ELR (cell line): ENCODE measurements around the gene FGF9.

Experiments used
- DNase-seq: peaks from one replicate; pipeline ENCODE4 v3.0.0-alpha.2; 2015; ENCODE audit warnings: low read depth

Gene FGF9

GRCh38 chr13:21710163-21710562, 39.3 kb downstream of the FGF9 start:
- DNase-seq = no peak

GRCh38 chr13:21717817-21718216, 46.9 kb downstream of the FGF9 start:
- DNase-seq = no peak

- no peak for DNase-seq
Observed at GRCh38 chr13:21719463-21719862, 48.6 kb downstream of the FGF9 start.

- no peak for DNase-seq
Observed at GRCh38 chr13:21723807-21724505, 53.1 kb downstream of the FGF9 start.

GRCh38 chr13:21730186-21730880, 59.5 kb downstream of the FGF9 start:
- no peak for DNase-seq

- DNase-seq = no peak
Observed at GRCh38 chr13:21733475-21734263, 62.8 kb downstream of the FGF9 start.

- no peak for DNase-seq
Observed at GRCh38 chr13:21734961-21735360, 64.1 kb downstream of the FGF9 start.

GRCh38 chr13:21735701-21736401, 65.0 kb downstream of the FGF9 start:
- no peak for DNase-seq

GRCh38 chr13:21736926-21737325, 66.1 kb downstream of the FGF9 start:
- DNase-seq = no peak

- DNase-seq = no peak
Observed at GRCh38 chr13:21738630-21739029, 67.8 kb downstream of the FGF9 start.

- DNase-seq = no peak
Observed at GRCh38 chr13:21739771-21740170, 68.9 kb downstream of the FGF9 start.

- no peak for DNase-seq
Observed at GRCh38 chr13:21741396-21741979, 70.6 kb downstream of the FGF9 start.

GRCh38 chr13:21742096-21742495, 71.2 kb downstream of the FGF9 start:
- no peak for DNase-seq

- DNase-seq = no peak
Observed at GRCh38 chr13:21744149-21744548, 73.3 kb downstream of the FGF9 start.

- DNase-seq = no peak
Observed at GRCh38 chr13:21745307-21745706, 74.4 kb downstream of the FGF9 start.

- no peak for DNase-seq
Observed at GRCh38 chr13:21747456-21747855, 76.6 kb downstream of the FGF9 start.

- no peak for DNase-seq
Observed at GRCh38 chr13:21748166-21748565, 77.3 kb downstream of the FGF9 start.

- peak; percentile 25 for DNase-seq
Observed at GRCh38 chr13:21749410-21749809, 78.5 kb downstream of the FGF9 start.

- no peak for DNase-seq
Observed at GRCh38 chr13:21752501-21752900, 81.6 kb downstream of the FGF9 start.

GRCh38 chr13:21753117-21753729, 82.3 kb downstream of the FGF9 start:
- DNase-seq = no peak
